Motor neuron (in vitro differentiated cells): ENCODE data around the gene ZNF584. TPM values are rescaled to one million over a fixed set of nuclear protein-coding genes. Genes with fewer than 3 reads are reported as not detected.

Experiments used
- ATAC-seq, 8 experiments: fragments of 200-7000 bp; cut with Tn5 transposase; replicated peaks in 6 of 8; 2 replicates each; pipeline ENCODE4 v1.8.0; 2021; ENCODE audit warnings: mild to moderate bottlenecking in 8 of 8, moderate library complexity in 8 of 8
- H3K27ac ChIP-seq, 2 donors: fragments of 250-450 bp; sonication (Bioruptor Pico); 2 replicates each; pipeline ENCODE4 v1.9.0; 2021; ENCODE audit warnings: antibody characterized with exemption in 2 of 2, mild to moderate bottlenecking in 2 of 2, moderate library complexity in 1 of 2
- H3K4me1 ChIP-seq, 2 donors: fragments of 250-450 bp; sonication (Bioruptor Pico); replicated peaks in 1 of 2; 2 replicates each; pipeline ENCODE4 v1.6.1; 2021; ENCODE audit warnings: antibody characterized with exemption in 2 of 2, mild to moderate bottlenecking in 2 of 2, moderate library complexity in 1 of 2
- H3K4me3 ChIP-seq, 5 donors: fragments of 250-450 bp; sonication (Bioruptor Pico); 2 replicates each; pipeline ENCODE4 v1.9.0; 2021; ENCODE audit warnings: antibody characterized with exemption in 5 of 5, mild to moderate bottlenecking in 5 of 5, moderate library complexity in 4 of 5
- WGBS, 10 experiments: fragments of 450-650 bp; shearing (Covaris generic); methylation state at CpG; one replicate each; pipeline ENCODE4 v1.0.0; 2022; 5-methylcytosine and 5-hydroxymethylcytosine counted together
- in situ Hi-C, 9 experiments: fragments of 400-800 bp; cut with MboI; loops; one replicate each; pipeline ENCODE4 v1.15.0; 2021; ENCODE audit warnings: low sequenced_read_pairs in 9 of 9, low pct_unique_long_range_greater_than_20kb in 2 of 9; ENCODE audit not compliant: unreplicated experiment in 9 of 9
- total RNA-seq, 8 experiments: library from RNA; unstranded; fragments of 300-600 nt; gene quantifications; 2 replicates each; pipeline versions ENCODE4 v1.2.3 to v1.2.4, GENCODE V29; 2022

The ZNF584 gene
- total RNA-seq, 8 experiments from 2014 or later: 15.1 to 23.3 (median 17.5) TPM

GRCh38 chr19:58392945-58393724 is 15.3 kb upstream of the ZNF584 start:
- H3K4me1 ChIP-seq: peaks cover 5% of the 10 kb centered on the region in 2 donors
- WGBS, 10 experiments: 88 to 100% (median 94%) methylated on average over 1 to 23 of the region's 26 CpGs; no CpG with 5 or more reads in 2 of the 10 experiments
- H3K4me3 ChIP-seq: no peak overlapping the region
- no peak overlapping the region for H3K27ac ChIP-seq
- ATAC-seq: no peak
- in situ Hi-C loops: no loop called here

DNA sequence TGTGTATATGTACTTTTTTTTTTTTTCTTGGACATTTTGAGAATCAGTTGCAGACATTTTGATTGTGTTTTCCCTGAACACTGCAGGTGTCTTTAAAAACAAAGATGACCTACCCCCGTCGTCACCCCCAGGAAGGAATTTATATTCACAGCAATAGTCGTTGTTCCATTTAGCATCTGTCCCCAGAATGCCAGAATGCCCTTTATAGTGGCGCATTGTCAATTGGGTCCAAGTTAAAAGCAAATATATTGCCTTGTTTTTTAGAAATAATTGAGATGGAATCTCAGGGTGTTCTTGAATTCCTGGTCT is 14.8 kb upstream of the ZNF584 start:
- in situ Hi-C loops: no loop called here
- Histone ChIP-seq H3K4me3 (no peak overlapping the region), H3K4me1 (peaks cover 0 to 3% of the 10 kb centered on the region in 2 donors), H3K27ac (no peak overlapping the region)
- no peak for ATAC-seq
- WGBS, 10 experiments: 86 to 100% (median 93%) methylated on average over 2 to 4 of the region's 4 CpGs; no CpG with 5 or more reads in 3 of the 10 experiments

- H3K27ac ChIP-seq: no peak overlapping the region
- H3K4me1 ChIP-seq: peaks cover 0 to 3% of the 10 kb centered on the region in 2 donors
- in situ Hi-C loops: no loop called here
- peak in 5 of 8 experiments; percentile 2 to 10 (median 3) for ATAC-seq
- H3K4me3 ChIP-seq: no peak overlapping the region
- WGBS, 10 experiments: 58 to 100% (median 80%) methylated on average over 1 to 2 of the region's 3 CpGs; no CpG with 5 or more reads in 6 of the 10 experiments
These were observed 13.6 kb upstream of the ZNF584 start for GRCh38 chr19:58394821-58395219.

DNA sequence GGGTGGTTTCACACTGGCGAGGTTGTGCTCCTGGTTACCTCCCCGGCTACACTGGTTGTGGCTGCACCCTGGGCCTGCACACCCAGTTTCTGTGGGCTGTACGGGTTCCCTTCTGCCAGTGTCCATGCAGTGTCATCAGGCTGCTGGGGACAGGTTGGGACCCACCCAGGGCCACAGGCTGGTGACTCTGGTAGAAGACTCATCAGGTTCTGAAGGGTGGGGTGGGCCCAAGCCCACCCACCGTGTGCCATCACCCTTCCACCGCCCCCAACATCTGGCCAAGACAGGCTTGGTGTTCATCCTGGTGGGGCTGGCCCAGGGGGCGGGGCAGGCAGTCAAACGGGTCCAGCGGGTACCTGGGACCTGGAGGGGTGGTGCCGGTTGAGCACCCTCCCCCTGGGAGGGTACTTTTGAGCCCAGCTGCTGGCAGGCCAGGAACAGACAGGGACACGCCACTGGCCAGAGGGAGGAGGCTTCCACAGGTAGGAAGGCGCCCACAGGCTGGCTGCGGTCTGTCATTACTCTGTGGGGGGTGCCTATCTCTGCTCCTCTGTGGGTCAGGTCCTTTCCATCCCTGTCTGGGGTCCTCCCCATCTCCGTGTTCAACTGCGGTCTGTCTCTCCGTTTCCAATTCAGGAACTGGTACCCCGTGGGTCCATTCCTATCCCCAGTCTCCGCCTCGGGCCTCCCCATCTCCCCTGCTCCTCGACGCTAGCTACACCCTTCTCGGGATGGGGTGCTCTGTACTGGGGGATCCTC is 13.1 kb upstream of the ZNF584 start, which contains the start of gene RNF225:
Gene RNF225, plus strand, starts transcription at position 437 of the 759 bp plus-strand sequence. CDS start 434 bp downstream, outside the sequence.
- peak; percentile 9 to 40 (median 24) for ATAC-seq
- Histone ChIP-seq H3K4me3 (peak within 1 kb of the TSS in 1 of 5 donors; percentile 15), H3K4me1 (peaks cover 4 to 7% of the 10 kb centered on the region in 2 donors), H3K27ac (no peak within 1 kb of the TSS)
- 0 to 95% (median 33%) methylated on average over 1 to 3 of the region's 21 CpGs; no CpG with 5 or more reads in 5 of the 10 experiments for WGBS, 10 experiments
- in situ Hi-C loops: no loop called here

GRCh38 chr19:58395979-58396627 is 12.3 kb upstream of the ZNF584 start:
- in situ Hi-C loops: no loop called here
- 40% methylated on average over 1 to 2 of the region's 75 CpGs; no CpG with 5 or more reads in 8 of the 10 experiments for WGBS, 10 experiments
- Histone ChIP-seq H3K4me1 (peaks cover 5 to 8% of the 10 kb centered on the region in 2 donors), H3K27ac (no peak overlapping the region), H3K4me3 (peak overlapping the region in 1 of 5 donors; percentile 15)
- peak in 7 of 8 experiments; percentile 19 to 47 (median 26) for ATAC-seq

- WGBS, 10 experiments: 52 to 100% (median 78%) methylated on average over 2 to 9 of the region's 58 CpGs; no CpG with 5 or more reads in 4 of the 10 experiments
- ATAC-seq: no peak
- peaks cover 6 to 8% of the 10 kb centered on the region in 2 donors for H3K4me1 ChIP-seq
- no peak overlapping the region for H3K27ac ChIP-seq
- in situ Hi-C loops: no loop called here
- peak overlapping the region in 1 of 5 donors; percentile 15 for H3K4me3 ChIP-seq
These were observed 11.5 kb upstream of the ZNF584 start for GRCh38 chr19:58396691-58397532.

DNA sequence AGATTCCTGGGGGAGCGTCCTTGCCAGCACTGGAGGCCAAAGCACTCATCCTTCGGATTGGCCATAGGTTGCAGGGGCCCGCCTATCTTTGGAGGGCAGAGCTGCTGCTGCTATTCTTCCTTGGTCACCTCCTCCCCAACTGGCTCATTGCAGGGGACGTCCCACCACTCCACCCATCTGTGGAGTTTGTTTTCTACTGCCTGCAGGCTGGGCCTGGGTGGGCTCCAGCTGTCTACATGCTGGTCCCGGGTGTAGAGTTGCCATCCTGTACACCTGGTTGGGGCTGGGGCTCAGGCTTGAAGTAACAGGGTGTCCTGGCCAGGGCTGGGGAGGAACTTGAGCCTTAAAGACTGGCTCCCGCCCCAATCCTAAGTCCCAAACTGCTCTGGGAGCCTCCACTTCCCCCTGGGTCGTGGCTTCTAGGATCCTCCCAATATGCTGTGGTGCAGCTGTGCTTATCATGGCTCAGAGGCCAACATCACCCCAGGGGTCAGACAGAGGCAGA is 10.9 kb upstream of the ZNF584 start:
- no peak overlapping the region for H3K4me3 ChIP-seq
- in situ Hi-C loops: no loop called here
- peaks cover 8 to 9% of the 10 kb centered on the region in 2 donors for H3K4me1 ChIP-seq
- no peak overlapping the region for H3K27ac ChIP-seq
- 43 to 94% (median 63%) methylated on average over 2 to 5 of the region's 7 CpGs; no CpG with 5 or more reads in 5 of the 10 experiments for WGBS, 10 experiments
- ATAC-seq: no peak

DNA sequence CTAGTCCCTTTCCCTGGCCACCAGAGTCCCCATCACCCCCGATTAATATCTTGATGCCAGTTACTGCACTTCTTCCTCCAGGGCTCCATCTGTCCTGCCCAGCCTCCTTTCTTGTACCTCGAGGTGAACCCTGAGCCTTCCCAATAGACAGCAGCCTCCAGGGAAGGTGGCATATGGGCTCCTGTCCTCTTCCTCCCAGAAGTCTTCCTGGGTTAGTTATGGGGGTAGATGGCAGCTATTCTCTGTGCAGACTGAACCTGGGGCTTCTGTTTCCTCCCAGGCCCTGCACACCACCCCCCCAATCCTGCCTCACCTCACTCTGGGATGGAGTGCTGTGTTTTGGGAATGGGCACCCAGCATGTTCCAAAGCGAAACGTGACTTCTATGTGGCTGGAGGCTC is 10.4 kb upstream of the ZNF584 start:
- WGBS, 10 experiments: 80 to 100% (median 88%) methylated on average over 1 to 2 of the region's 4 CpGs; no CpG with 5 or more reads in 5 of the 10 experiments
- Histone ChIP-seq H3K27ac (no peak overlapping the region), H3K4me1 (peaks cover 8 to 9% of the 10 kb centered on the region in 2 donors), H3K4me3 (no peak overlapping the region)
- ATAC-seq: no peak
- in situ Hi-C loops: no loop called here

DNA sequence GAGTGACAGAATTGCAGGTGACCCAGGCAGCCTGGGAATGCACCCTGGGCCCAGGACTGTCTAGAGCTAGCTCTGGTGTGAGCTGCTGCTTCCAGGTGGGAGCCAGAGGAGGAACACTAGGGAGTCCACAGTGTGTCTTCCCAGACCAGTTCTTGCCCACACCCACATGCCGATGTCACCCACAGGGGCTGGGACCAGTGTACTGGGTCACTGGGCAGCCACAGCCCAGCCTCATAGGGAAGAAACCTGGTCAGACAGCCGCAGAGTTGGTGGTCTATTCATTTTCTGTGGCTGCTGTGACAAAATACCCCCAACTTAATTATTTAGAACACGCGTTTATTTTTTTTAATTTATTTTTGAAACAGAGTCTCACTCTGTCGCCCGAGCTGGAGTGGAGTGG is 9.9 kb upstream of the ZNF584 start:
- in situ Hi-C loops: no loop called here
- no peak overlapping the region for H3K4me3 ChIP-seq
- 50 to 100% (median 92%) methylated on average over 1 to 5 of the region's 6 CpGs; no CpG with 5 or more reads in 2 of the 10 experiments for WGBS, 10 experiments

DNA sequence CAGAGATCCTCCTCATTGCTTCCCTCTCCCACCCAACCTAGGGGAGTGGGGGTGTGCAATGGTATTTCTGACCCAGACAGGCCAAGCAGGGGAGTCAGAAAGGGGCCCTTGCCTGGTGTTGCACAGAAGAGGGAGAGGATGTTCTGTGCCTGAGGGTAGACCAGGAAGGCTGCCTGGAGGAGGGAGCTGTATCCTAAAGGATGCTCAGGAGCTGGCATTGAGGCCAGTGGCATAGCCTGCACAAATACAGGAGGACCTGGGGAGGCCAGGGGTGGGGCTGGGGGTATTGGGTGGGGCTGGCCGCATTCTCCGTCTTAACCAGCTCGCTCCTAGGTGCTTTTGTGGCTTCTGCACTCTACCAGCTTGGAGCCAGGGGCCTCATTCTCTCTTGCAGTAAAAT is 8.5 kb upstream of the ZNF584 start:
- H3K4me3 ChIP-seq: peak overlapping the region in 2 of 5 donors; percentile 49 to 58
- peaks cover 8 to 9% of the 10 kb centered on the region in 2 donors for H3K4me1 ChIP-seq
- ATAC-seq: no peak
- in situ Hi-C loops: no loop called here
- no peak overlapping the region for H3K27ac ChIP-seq
- WGBS, 10 experiments: no CpG with 5 or more reads among the region's 3 CpGs

More for the DNA sequence above, 9.9 kb upstream of the ZNF584 start:
- no peak for ATAC-seq
- H3K27ac ChIP-seq: no peak overlapping the region
- peaks cover 8 to 9% of the 10 kb centered on the region in 2 donors for H3K4me1 ChIP-seq

DNA sequence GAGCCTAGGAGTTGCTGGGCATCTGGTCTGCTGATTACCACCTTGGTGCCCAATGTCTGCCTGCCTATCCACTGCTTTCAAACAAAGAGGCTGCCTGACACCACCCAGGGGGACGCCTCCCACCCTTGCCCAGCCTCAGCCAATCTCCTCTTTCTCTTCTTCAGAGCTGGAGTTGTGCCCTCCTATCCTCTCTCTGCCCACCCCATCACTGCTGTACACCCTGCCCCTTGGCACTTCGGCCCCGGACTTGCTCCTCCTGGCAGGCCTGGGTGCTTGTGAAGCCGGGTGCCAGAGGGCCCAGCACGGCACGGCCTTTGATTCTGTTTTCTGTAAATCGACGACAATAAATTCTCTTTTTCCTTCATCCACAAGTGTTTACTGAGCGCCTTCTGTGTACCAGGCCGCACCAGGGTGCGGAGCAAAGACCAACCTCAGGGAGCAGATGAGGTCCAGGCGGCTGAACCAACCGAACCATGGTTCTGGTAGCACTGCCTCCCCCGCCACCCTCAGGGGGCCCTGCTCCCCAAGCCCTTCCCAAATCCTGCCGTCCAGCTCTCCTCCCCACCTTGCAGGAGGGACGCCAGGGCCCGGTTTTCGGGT is 8.0 kb upstream of the ZNF584 start:
- in situ Hi-C loops: no loop called here
- Histone ChIP-seq H3K4me1 (peaks cover 8 to 9% of the 10 kb centered on the region in 2 donors), H3K27ac (peak overlapping the region in 1 of 2 donors; percentile 42), H3K4me3 (peak overlapping the region; percentile 45 to 67 (median 53))
- 9 to 60% (median 49%) methylated on average over 1 to 6 of the region's 18 CpGs; no CpG with 5 or more reads in 4 of the 10 experiments for WGBS, 10 experiments
- ATAC-seq: no peak
